PC-3 (cell line): ENCODE measurements around the gene ATAD3B.

Experiments used
- CTCF ChIP-seq: fragments of 300-600 bp; sonication (generic); conservative IDR thresholded peaks from 2 replicates; pipeline ENCODE4 v1.5.1; 2017; ENCODE audit warnings: antibody characterized with exemption, low read depth, mild to moderate bottlenecking, low read length
- EZH2 ChIP-seq: fragments of 300-600 bp; sonication (generic); IDR thresholded peaks from one replicate; pipeline ENCODE4 v1.6.1; 2017; ENCODE audit warnings: antibody characterized with exemption, mild to moderate bottlenecking, low read length; ENCODE audit not compliant: unreplicated experiment

GRCh38 chr1:1471389-1472052 lies at the start of gene ATAD3B:
- no peak for TF ChIP-seq CTCF
- no peak for TF ChIP-seq EZH2
